GM21381 (cell line): ENCODE data around the gene CLEC16A.

Experiments used
- ATAC-seq: cut with Tn5 transposase; IDR thresholded peaks from one replicate; pipeline ENCODE4 v1.9.1; 2021; ENCODE audit warnings: mild to moderate bottlenecking, moderate library complexity; ENCODE audit not compliant: unreplicated experiment

Gene CLEC16A

DNA sequence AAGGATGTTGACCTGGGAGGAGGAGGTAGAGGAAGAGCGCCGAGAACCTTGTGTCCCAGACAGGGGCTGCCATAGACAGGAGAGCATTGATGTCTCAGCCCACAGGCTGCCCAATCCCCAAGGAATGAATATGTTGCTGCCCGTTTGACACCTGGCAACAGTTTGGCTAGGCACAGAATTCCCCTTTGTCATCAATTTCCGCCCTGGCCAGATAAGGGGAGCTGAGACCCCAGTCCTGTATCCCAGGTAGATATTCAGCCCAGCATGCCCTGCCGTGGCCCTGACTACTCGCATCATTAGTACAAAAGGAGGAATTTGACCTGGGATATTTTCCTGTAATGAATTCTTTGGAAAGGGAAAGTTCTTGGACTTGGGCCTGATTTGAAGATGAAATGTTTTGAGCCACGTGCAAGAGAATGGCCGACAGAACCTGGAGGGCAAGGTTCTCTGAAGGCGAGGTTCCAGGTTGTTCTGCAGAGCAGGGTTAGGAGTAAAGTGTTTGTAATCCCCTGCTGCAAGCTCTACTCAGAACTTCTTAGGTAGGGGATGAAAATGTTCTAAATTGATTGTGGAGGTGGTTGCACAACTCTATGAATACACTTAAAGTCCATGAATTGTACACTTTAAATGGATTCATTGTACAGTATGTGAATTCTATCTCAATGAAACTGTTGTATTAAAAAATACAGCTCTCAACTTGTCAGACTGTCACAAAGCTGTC is 202.8 kb downstream of the CLEC16A start:
- ATAC-seq = no peak

DNA sequence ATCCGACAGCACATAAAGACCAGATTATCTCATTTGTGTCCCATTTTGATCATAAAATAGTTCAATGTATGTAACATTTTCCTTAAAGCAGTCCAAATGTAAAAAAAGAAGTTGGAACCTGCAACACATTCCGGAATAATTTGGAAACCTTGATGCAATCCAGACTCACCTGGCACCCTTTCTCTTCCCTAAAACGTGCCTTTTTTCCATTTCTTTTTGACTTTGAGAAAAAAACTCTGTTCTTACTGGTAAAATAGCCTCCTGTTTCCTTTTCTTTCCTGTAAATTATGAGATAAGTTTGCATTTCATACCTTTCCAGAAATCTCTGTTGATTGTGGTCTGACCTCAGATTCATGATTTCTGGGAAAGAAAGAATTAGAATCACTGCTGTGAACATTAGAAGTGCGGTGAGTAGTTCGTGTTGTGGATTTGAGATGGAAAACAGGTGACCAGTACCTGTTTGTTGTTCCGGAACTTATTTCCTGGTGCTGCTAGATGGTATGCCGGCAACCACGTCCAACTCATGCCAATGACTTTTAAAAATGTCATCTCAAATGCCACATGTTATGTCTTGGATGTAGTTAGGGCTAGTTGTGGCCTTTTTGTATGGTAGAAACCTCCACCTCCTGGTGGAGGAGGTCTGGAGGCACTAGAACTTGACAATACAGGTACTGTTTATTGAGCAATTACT is 203.5 kb downstream of the CLEC16A start:
- ATAC-seq = no peak

DNA sequence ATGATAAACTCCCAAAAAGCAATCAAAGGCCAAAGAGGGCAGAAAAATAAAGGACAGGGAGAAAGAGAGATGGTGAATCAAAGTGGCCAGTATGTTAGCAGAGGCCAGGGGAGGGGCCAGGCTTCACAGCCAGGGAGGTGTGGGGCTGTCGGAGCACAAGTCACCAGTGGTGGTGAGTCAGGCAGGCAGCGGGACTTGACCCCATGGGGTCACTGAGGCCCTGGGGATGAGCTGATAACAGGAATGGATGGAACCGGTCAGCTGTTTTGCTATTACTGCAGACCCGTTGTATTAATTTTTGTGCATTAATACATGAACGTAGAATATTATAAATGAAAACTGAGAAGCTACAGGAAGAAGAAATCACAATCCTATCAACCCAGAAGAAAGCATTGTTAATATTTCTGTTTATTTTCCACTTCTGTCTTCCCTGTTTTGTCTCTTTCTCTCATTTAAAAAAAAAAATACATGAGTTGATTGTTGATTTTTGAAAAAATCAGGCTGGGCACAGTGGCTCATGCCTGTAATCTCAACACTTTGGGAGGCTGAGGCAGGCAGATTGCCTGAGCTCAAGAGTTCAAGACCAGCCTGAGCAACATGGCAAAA is 204.8 kb downstream of the CLEC16A start:
- ATAC-seq = no peak

DNA sequence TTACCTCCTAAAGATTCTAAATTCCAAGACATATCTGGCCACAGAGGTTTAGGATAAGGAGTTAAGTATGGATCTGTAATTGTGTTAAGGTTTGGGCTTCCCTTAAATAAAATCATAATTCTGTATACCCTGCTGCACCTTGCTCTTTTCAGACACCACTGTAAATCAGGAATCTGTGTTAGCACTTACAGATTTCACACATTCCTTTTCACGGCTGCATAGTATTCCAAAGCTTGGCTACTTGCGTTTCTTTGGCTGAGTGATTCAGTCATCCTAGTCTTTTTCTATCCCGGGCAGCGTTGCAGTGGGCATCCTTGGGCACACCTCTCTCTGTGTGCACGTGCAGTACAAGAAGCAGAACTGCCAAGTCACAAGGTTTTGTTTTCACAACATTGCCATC is 205.8 kb downstream of the CLEC16A start:
- ATAC-seq = no peak

DNA sequence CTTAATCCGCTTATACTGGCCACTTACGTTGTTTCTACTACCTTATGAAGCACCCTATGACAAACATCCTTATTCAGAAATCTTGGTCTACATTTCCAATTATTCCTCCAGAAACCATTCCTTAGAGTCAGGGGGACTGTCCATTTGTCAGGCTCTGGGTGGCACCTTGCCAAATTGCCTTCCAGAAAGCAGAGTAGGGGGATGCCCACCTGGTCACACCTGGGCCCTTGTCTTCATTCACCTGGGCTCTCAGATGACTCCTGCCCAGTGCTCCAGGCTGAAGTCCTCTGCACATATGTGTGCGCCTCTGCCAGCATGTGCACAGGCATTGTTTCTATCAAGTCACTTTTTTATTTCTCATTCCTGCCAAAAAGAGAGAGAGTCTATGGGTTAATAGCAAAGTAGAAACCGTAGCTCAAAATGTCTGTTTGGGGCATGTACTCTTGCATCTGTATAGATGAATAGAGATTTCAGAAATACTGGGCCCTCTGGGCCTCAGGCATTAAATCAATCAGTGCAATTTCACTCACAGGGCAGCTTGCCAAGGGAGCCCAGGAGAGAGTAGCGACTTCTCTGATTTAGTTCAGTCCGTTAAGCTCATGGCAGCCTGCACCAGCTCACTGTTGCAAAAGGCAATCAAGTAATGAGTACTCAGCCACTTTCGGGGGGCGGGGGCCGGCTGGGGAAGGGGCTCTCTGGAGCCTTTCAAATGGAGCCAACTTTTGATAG is 207.0 kb downstream of the CLEC16A start:
- ATAC-seq = no peak

DNA sequence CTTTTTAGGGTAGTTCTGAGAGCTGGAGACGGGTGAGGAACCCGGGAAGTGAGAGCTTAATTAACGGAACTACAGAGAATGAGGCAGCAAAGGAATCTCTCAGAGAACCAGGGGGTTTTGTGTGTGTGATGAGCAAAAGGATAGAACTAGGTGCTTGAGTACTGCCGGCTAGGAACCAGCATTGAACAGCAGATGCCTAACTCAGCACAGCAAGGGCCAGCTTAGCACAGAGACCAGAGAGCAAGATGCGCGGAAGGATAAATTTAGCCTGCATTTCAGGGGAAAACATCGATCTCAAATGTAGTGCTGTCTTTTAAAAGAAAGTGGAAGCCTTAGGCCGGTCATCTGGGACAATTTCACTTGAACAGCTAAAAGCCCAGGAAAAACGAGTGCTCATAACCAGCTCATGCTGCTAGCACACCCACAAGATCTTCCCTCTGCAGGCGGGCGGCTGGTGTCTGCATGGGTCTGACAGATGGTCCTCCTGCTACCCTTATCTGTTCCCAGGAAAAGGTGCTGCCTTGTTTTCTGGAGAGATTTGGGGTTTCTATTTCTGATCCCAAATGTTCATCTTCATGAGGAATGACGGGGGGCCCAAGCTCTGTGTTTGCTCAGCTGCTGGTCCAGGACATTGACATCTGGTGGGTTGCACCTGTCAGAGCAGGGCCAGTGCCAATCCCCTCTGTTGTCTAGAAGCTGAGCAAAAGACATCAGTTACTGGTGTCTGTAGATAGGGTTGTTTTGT is 207.7 kb downstream of the CLEC16A start:
- ATAC-seq = no peak

DNA sequence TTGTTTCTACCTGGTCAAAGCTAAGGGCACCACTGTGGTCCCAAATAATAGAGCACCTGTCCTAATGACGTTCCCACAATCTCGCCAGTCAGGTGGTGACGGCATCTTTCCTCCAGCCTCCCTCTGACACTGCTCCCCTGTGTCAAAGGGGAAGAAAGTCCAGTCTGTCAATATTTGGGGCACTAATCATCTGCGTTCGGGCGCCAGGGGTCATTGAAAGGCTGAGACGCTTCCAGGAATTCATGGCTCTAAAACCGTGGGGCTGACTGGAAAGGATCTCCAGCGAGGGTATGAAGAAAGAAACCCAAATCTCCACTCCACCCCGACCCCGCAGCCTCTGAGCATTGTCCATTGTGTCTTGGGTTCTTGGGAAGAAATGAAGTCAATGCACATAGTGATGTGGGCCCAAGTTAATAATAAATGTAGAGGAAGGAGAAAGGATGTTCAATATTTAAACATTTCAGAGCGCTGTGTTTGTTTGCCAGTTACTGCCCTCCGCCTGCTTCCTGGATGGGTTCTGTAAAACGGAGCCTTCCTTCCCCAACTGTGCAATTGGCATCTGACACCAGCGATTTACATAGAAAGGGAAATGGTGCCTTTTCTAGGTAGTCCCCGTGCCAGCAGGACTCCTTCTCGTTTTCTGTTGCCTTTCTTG is 208.4 kb downstream of the CLEC16A start:
- ATAC-seq = no peak

DNA sequence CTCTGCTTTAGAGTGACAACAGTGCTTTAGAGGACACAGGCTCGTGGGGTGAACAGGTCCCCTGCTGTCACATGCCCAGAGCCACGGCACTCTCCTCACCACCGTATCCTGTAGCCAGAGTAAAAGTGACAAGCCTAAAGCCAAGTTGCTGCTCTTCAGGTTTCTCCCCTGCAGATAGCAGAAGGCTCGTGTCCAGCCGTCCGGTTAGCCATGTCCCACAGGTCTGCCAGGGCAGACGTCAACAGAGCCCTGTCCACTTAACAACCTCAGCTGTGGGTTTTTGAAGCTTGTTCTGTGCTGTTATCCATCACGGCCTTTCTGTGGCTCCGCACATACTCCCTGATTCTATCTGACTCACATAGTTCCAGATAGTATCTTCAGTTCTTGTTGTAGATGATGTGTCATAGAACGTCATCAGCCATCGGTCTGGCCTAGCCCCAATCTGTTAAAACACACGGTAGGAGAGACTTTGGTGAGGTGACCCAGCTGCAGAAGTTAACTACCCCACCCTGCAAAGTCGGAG is 211.0 kb downstream of the CLEC16A start:
- no peak for ATAC-seq

DNA sequence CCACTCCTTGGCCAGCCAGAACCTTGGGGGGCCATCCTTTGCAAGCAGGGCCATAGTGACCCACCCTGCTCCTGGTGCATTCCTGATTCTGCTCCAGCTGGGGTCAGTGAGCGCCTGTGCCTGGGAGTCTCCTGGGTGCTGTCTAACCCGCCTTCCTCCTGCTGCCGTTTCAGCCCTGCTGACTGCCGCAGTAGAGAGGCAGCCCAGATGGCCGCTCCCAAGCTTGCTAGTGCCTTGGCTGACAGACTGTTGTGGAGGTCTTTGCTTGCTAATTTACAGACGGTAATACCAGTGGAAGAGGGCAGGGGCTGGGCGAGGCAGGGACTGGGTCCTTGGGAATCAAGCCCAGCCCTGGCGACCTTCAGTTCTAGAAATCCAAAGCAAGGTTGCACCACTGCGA is 212.0 kb downstream of the CLEC16A start:
- no peak for ATAC-seq

DNA sequence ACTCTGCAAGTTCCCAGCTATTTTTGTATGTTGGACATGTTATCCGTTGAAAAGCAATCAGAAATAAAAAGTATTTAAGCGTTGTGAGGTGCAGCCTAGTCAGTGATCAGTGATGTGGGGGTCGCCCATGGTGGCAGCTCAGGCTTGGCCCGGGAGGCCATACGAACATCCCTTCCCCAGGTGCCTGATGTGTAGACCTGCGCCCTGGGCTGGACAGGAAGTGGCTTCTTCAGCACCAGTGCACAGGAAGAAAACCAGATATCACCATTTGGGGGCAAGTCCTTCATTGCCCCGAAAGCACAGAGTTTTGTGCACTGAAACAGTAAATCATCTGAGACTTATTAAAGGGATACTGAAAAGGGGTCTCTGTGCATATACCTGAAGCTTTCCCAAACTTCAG is 212.8 kb downstream of the CLEC16A start:
- no peak for ATAC-seq

DNA sequence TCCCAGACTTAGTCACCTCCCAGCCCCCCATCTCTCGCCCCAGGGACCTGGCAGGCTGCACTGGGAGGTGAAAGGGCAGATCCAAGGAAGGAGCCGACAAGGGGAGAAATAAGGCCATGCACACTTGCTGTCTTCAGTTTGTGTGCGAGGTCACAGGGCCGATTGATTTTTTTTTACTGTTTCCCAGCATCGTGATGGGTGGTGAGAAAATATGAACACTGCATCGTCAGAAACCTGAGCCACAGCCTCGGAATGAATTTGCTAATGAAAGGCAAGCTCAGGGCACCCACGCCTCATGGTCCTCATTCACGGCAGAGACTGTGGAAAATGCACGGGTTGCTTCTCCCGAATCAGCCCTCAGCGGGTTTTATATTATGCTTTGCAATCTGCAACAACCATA is 213.7 kb downstream of the CLEC16A start:
- no peak for ATAC-seq

DNA sequence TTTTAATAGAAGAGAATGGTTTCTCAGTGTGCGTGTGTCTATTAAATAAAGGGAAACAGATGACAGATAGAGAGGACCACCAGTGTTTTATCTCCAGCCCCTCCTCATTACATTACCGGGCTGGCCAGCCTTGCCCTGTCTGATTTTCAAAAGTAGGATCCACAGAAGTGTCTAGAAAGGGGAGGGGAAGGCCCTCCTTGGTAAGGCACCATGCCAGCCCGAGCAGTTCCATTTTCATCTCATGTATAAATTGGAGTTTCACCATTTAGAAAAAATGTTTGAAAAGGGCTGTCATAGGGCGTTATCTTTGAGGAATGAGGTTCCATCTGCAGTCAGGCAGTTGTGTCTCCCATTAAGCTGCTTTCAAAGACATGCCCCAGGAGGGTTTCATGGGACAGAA is 214.9 kb downstream of the CLEC16A start:
- ATAC-seq = no peak

DNA sequence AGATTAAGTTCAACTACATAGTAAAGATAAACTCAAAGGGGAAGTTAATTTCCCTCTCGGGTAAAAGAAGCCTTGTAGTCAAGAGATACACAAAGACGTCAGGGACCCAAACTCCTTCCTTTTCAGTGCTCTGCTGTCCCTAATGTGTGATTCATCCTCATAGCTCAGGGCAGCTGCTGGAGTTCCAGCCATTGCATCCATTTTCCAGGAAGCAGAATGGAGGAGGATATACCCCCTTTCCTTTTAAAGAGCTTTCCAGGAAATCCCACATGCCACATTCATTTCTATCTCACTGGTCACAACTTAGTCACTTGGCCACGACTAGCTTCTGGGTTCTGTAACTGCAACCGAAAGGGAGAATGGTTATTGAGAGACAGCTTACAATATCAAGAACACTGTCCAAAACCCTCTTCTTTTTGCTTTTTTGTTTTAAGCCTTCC is 216.3 kb downstream of the CLEC16A start:
- no peak for ATAC-seq

DNA sequence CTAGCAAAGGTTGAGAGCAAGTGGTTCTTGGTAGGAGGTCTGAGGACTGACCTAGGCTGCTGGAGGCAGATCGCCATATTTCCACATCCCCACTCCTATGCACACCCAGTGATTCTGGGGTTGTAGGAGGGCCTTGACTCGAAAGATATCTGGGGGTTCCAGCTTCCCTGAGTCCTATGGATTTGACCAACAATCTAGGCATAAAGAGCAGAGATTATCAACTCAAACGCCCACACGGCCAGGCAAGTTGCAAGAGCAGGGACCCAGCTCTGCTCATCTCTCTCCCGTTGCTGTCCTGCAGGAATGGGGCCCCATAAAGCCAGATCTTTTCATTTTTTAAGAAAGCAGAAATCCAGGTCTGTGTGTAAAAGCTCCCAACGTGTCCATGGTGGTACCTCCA is 217.1 kb downstream of the CLEC16A start:
- no peak for ATAC-seq

DNA sequence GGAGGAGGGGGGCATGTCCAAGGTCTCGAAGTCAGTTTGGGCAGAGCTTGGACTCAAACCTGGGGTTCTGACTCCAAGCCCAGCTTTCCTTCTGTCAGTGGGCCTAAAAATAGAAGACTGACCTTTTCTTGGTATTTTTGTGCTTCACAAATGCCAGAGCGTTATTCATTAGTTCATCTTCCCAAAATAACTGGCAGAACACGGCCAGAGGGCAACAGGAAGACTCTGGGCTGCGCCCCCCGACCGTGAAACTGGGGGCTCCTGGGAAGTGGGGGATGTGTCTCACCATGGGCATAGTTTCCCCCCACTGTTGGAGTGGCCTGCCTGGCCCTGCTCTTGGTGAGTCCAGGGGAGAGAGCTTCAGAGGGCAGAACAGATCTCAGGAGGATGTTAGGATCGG is 217.6 kb downstream of the CLEC16A start:
- ATAC-seq = no peak

DNA sequence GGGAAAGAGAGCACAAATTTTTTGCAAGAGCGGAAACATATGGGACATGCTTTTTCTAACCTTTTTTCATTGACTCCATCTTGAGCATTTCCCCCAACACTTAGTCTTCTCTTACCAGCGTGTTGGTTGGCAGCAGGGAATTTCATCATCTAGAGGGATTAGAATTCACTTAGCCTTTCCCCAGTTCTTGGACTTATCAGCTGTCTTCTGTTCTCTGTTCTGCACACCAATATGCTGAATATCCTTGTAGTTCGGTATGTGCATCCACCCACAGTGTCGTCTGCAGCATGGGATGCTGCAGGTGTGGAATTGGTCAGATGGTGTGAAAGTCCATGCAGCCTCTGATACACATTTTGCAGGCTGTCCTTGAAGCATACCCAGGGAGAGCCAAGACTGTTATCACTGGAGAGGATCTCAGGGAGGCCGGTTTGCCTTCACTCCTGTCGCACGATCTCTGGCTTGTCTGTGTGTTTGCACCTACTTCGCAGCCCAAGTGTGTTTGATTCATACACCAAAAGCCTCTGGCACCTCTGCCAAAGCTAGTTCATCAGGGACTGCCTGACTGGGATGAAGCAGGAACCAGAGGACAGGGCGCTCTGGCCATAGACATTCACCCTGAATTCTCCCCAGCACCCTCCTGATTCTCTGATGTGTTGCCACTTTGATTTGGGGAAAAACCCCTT is 218.4 kb downstream of the CLEC16A start:
- no peak for ATAC-seq

DNA sequence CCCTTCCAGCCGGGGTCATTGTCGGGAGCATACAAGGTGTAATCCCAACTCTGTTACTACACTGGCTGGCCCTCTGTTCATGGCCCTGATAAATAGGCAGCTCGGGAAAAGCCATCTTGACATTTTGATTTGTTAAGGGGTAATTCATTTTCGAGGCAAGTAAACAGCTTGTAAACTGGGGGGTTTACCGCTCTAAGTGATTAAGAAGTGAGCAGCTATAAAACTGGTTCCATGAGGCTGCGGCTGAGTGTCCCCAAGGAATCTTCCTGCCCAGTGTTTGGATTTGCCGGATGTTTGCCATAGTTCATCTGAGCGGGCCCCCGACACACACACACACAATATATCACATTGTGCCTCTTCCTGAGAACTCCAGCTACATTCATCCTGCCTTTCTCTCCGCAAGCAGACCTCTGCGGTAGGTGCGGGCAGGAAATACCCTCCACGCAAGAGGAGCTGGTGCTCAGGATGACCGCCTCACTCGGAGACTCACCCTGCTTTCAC is 219.4 kb downstream of the CLEC16A start:
- no peak for ATAC-seq

DNA sequence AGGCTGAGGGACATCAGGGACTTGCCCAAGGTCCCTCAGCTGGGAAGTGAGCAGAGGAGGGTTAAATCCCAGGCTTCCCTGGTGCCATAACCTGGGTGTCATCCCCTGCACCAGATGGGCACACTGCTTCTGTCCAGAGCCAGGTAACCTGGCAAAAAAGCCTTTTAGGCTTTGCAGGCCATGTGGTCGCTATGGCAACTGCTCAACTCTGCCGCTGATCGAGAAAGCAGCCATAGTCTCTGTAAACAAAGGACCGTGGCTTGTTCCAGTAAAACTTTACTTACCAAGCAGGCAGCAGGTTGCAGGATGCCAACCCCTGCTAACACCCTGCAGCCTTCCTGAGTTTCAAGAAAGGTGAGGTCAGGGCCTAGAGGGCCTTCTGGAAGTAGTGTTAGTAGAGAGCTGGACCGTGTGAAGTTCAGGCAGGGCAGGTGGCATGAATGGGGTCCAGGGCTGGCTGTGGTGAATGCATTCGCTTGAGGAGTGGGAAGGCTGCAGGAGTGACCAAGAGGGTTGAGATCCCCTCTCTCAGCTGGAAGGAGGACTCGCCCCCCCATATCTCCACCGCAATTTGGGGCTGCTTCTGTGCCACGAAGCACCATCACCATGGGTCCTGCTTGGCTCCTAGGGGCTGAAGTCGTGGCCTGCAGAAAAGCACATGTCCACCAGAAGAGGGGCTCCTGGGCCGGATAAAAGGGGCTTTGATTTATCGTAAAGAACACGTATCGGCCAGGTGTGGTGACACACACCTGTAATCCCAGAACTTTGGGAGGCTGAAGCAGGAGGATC is 220.3 kb downstream of the CLEC16A start:
- no peak for ATAC-seq

DNA sequence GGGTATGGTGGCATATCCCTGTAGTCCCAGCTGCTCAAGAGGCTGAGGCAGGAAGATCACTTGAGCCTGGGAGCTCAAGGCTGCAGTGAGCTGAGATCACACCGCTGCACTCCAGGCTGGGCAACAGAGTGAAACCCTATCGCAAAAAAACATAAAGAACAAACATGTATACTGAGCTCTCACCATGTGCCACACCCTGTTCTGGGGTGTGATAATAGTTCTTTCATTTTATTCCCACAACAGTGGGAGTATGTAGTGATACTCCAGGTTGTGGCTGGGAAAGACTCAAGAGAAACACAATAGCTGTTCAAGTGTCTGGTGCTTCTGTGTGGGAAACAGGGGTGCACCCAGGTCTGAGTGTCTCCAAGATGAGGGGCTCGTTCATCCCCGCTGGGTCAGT is 221.0 kb downstream of the CLEC16A start:
- ATAC-seq = no peak
